ENCODE results near the gene EXD3.

The EXD3 gene

GRCh38 chr9:137365552-137366444 lies 57.2 kb downstream of the EXD3 start:
- DNase-seq (ENCODE audit: low read depth, low spot score): no peak

GRCh38 chr9:137365056-137365455 lies 57.9 kb downstream of the EXD3 start:
- DNase-seq (ENCODE audit: low read depth, low spot score): no peak

DNA sequence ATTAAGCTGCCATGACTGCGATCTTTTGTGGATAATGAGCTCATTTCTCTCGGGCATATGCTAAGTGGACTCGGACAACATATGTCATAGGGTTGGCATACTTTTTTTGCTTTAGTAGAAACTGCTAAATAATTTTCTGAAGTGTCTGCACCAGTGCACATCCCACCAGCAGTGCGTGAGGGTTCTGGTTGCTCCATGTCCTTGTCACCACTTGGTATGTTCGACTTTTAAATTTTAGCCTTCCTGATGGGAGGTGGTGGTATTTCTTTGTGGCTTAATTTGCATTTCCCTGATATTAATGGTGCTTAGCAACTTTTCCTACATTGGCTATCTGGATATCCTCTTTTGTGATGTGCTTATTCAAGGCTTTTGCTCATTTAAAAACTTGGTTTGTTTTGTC lies 63.1 kb downstream of the EXD3 start:
- no peak for DNase-seq (ENCODE audit: low read depth, low spot score)

DNA sequence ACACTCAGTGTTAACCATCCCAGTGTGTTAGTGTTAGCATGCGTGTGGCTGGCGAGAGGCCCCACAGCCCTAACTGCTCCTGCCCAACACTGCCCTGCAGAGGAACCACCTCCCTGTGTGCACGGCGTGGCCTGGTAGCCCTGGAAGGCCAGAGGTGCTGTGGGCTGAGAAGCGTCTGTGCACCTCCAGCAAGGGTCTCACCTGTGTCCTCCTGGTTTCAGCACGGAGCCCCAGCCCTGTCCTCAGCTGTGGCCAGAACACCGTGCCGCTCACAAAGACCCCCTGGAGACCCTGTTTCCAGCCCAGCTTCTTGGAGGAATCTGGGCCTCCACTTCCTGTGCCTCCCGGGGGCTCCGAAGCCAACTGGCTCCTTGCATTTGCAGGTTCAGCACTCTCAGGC lies 64.8 kb downstream of the EXD3 start:
- DNase-seq (ENCODE audit: low read depth, low spot score): no peak

GRCh38 chr9:137357166-137357565 lies 65.8 kb downstream of the EXD3 start:
- no peak for DNase-seq (ENCODE audit: low read depth, low spot score)

GRCh38 chr9:137355761-137356365 lies 67.1 kb downstream of the EXD3 start:
- no peak for DNase-seq (ENCODE audit: low read depth, low spot score)

DNA sequence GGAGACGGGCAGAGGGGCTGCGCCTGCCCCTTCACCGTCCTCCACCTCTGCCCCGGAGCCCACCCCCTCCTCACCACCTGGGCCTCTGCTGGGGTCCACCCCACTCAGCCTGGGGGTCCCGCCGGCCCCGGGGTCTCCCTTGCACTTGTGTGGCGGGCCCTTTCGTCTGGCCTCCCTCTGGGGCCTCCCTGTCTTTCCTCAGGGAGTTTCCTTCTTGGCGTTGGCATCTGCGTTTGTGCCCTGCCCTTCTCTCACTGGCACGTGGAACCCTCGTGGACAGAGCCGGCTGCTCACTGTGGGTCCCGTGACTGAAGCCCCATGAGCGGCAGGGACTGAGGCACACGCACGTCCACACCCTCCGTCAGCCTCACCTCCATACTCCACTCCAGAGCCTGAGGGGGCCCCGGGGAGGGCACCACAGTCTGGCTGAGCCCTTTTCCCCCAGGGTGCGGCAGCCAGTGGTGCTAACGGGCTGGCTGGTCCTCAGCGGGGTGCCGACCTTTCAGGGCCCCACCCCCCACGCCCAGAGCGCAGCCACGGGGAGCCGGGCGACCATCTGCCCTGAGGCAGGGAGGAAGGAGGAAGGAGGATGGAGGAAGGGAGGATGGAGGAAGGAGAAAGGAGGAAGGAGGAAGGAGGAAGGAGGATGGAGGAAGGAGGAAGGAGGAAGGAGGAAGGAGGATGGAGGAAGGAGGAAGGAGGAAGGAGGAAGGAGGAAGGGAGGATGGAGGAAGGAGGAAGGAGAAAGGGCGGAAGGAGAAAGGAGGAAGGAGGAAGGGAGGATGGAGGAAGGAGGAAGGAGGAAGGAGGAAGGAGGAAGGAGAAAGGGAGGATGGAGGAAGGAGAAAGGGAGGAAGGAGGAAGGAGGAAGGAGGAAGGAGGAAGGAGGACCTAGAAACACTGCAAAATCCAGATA lies 67.9 kb downstream of the EXD3 start:
- DNase-seq (ENCODE audit: low read depth, low spot score): no peak

GRCh38 chr9:137354153-137354844 lies 68.7 kb downstream of the EXD3 start:
- no peak for DNase-seq (ENCODE audit: low read depth, low spot score)

GRCh38 chr9:137353223-137354152 lies 69.5 kb downstream of the EXD3 start:
- no peak for DNase-seq (ENCODE audit: low read depth, low spot score)

DNA sequence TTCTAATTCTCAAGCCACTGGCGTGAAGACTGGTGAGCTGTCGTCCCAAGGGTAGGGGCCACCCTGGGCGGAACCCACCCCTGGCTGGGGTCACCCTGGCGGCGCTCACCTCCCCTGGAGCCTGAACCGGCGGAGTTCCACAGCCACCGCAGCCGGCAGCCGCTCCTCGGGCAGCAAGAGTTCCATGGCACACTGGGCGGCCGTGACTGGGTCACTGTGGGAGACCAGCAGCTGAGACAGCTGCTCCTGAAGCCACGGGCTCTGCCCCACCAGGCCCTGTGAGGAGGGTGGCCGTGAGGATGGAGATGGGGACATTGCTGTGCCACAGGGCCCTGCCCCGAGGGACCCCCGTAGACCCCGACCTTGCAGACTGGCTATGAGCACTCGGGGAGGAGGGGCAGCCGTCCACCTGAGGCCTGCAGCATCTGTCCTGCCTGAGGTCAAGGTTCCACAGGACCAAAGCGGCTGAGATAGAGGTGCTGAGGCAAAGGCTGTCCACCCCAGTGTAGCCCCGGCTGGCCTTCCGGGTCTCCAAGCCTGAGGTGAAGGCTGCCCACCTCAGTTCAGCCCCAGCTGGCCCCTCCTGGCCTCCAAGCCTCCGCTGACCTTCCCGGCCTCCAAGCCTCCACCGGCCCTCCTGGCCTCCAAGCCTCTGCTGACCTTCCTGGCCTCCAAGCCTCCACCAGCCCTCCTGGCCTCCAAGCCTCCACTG lies 70.3 kb downstream of the EXD3 start:
- no peak for DNase-seq (ENCODE audit: low read depth, low spot score)

DNA sequence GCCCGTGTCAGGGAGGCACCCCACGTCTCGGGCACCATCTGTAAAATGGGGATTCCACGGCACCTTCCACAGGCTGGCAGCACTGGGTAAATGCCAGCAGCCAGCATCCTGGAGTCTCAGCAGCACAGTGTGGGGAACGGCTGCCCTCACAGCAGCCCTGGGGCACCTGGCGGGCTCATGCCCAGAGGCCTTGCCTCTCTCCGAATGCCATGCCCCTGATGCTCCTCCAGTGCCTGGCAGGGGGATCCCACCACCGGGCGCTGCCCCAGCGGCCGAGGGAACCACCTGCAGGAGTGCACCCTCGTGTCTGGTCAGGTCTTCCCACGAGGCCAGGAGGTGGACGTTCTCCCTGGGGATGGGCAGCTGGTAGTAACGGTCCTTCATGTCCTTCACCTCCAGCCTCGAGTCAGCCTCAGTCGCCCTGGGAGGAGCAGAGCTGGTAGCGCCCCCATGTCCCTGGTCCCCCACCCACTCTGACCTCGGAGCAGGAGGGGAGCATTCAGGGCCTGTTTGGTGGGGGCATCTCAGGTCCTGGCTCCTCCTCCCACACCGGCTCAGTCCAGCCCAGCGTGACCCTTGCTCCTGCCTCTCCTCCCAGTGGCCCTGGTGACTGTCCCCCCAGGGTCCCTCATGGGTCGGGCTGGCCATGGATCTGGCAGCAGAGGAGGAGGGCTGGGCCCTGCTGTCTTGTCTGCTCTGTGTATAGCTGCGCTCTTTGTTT lies 71.0 kb downstream of the EXD3 start:
- DNase-seq (ENCODE audit: low read depth, low spot score): no peak

DNA sequence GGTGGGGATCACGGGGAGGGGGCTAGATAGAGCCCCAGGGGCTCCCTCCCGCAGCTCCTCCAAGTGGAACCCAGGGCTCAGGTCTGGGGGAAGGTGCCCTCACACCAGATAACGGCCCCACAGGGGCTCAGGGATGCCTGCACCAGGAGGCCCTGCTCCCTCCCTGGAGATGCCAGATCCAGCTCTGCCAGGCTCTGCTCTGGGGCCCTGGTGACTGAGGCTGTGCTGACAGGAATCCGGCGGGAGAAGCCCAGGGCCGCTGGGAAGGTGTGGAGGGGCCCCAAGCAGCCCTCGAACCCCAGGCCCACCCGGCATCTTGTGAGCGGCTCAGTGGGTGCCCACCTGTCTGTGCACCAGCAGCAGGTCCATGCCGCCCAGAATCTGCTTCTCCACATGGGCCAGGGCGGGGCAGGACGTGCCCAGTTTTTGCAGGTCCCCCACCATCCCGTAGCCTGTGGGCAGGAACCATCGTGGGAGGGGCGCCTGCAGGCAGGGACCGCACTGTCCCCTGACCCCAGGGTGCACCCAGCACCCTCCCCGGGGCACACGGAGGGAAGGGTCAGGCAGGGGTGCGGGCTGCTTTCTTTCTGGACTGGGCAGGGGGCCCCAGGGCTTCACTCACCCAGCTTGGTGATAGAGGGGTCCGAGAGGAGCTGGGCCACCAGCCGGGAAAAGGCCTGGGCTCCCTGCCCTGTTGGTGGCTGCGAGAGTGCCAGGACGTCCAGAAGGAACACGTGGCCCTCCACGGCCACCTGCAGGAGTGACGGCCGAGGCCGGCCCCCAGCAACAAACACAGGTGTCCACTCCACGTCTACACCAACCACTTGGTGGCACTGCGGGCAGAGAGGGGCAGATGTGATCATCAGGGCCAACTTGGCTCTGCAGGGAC lies 72.0 kb downstream of the EXD3 start:
- DNase-seq (ENCODE audit: low read depth, low spot score): no peak

DNA sequence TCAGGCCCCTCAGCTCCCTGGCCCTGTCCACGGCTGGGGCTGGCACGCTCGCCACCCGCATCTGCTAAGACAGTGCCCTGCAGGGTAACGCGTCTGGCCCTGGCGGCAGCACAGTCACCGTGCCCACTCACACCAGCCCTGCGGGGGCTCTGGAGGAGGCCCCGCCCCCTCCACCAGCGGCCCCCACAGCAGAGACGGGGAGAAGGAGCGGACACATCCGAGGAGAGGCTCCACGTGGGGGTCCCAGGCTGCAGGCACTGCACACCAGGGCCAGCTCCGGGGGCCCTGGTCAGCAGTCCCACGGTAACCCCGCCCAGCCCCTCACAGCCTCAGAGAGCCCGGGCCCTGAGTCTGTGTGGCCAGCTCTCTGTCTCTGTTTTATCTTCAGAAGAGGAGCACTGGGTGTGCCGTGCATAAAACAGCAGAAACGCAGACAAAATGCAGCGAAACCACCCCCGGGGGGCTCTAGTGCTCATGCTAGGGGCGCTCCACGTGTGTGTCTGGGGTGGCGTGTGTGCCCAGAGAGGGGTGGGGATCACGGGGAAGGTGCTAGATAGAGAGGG lies 73.4 kb downstream of the EXD3 start:
- no peak for DNase-seq (ENCODE audit: low read depth, low spot score)

- DNase-seq (ENCODE audit: low read depth, low spot score): no peak
Measured at GRCh38 chr9:137348769-137349470, 74.0 kb downstream of the EXD3 start.

GRCh38 chr9:137347928-137348327 lies 75.0 kb downstream of the EXD3 start:
- no peak for DNase-seq (ENCODE audit: low read depth, low spot score)

DNA sequence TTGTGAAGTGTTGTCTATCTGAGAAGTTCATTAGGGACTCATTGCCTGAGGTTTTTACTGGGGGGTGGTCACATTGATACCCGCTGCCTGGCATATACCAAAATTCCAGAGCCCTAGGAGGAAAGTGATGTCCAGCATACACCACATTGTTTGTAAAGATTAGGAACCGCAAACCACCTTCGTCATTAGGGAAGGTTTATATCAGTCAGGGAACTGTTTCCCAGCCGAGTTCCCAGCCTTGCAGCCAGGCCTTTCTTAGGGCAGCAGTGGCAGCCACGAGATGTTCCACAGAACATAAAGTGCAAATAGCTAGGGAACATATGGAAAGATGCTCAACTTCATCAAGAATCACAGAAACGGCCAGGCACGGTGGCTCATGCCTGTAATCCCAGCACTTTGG lies 80.5 kb downstream of the EXD3 start:
- no peak for DNase-seq (ENCODE audit: low read depth, low spot score)

- no peak for DNase-seq (ENCODE audit: low read depth, low spot score)
Measured at GRCh38 chr9:137341227-137341626, 81.7 kb downstream of the EXD3 start.

Measured in iPS DF 19.7 (cell line).